GM23338 (cell line): ENCODE results near the gene MBOAT7. TPM values are rescaled to one million over a fixed set of nuclear protein-coding genes. Genes with fewer than 3 reads are reported as not detected.

Experiments used
- ATAC-seq: fragments of 200-7000 bp; cut with Tn5 transposase; 3 replicates; pipeline ENCODE4 v1.9.1; 2020
- DNase-seq: peaks from one replicate; pipeline ENCODE4 v3.0.0-alpha.2; 2015; ENCODE audit warnings: low spot score
- H2AFZ ChIP-seq: fragments of 200-600 bp; sonication (generic); 2 replicates; pipeline ENCODE4 v1.8.0; 2016; ENCODE audit warnings: antibody characterized with exemption, mild to moderate bottlenecking, moderate library complexity
- H3F3A ChIP-seq: fragments of 200-600 bp; sonication (generic); replicated peaks from 2 replicates; pipeline ENCODE4 v1.8.0; 2017; ENCODE audit warnings: antibody characterized with exemption, mixed run types, low read depth
- H3K27ac ChIP-seq: fragments of 200-600 bp; sonication (generic); 2 replicates; pipeline ENCODE4 v1.6.1; 2016; ENCODE audit warnings: low read depth
- H3K27me3 ChIP-seq: fragments of 200-600 bp; sonication (generic); 2 replicates; pipeline ENCODE4 v1.8.0; 2016; ENCODE audit warnings: mild to moderate bottlenecking, mixed run types, moderate library complexity; ENCODE audit not compliant: insufficient read depth
- H3K36me3 ChIP-seq: fragments of 200-600 bp; sonication (generic); 2 replicates; pipeline ENCODE4 v1.8.0; 2016; ENCODE audit warnings: mild to moderate bottlenecking; ENCODE audit not compliant: insufficient read depth
- H3K4me1 ChIP-seq: fragments of 200-600 bp; sonication (generic); 2 replicates; pipeline ENCODE4 v1.8.0; 2016; ENCODE audit warnings: mild to moderate bottlenecking, moderate library complexity; ENCODE audit not compliant: insufficient read depth
- H3K4me2 ChIP-seq: fragments of 200-600 bp; sonication (generic); 2 replicates; pipeline ENCODE4 v1.7.1; 2017; ENCODE audit warnings: mixed run types
- H3K4me3 ChIP-seq: fragments of 200-600 bp; sonication (generic); 2 replicates; pipeline ENCODE4 v1.6.1; 2016; ENCODE audit warnings: mixed run types
- H3K79me2 ChIP-seq: fragments of 200-600 bp; sonication (generic); replicated peaks from 2 replicates; pipeline ENCODE4 v1.8.0; 2017; ENCODE audit warnings: mild to moderate bottlenecking; ENCODE audit not compliant: insufficient read depth
- H3K9me2 ChIP-seq: fragments of 200-600 bp; sonication (generic); 2 replicates; pipeline ENCODE4 v1.8.0; 2017; ENCODE audit not compliant: insufficient read depth
- H4K20me1 ChIP-seq: fragments of 200-600 bp; sonication (generic); replicated peaks from 2 replicates; pipeline ENCODE4 v1.8.0; 2017; ENCODE audit warnings: mild to moderate bottlenecking; ENCODE audit not compliant: insufficient read depth
- H3K27ac Mint-ChIP-seq: 2 replicates; pipeline ENCODE4 v1.8.0; 2020; ENCODE audit warnings: inconsistent platforms, mild to moderate bottlenecking, moderate library complexity, mixed read lengths
- H3K27me3 Mint-ChIP-seq: 3 replicates; pipeline ENCODE4 v1.8.0; 2022; ENCODE audit warnings: low read depth, mild to moderate bottlenecking, moderate library complexity, mixed read lengths, inconsistent platforms; ENCODE audit not compliant: insufficient read depth, poor library complexity
- H3K36me3 Mint-ChIP-seq: 3 replicates; pipeline ENCODE4 v1.8.0; 2021; ENCODE audit warnings: low read depth, mild to moderate bottlenecking, inconsistent platforms, moderate library complexity, mixed read lengths
- H3K4me1 Mint-ChIP-seq: 3 replicates; pipeline ENCODE4 v1.8.0; 2020; ENCODE audit warnings: mild to moderate bottlenecking, inconsistent platforms, mixed read lengths
- H3K4me3 Mint-ChIP-seq: 3 replicates; pipeline ENCODE4 v1.8.0; 2021; ENCODE audit warnings: moderate library complexity, mild to moderate bottlenecking, inconsistent platforms, mixed read lengths
- H3K9me3 Mint-ChIP-seq: 3 replicates; pipeline ENCODE4 v1.8.0; 2020; ENCODE audit warnings: moderate library complexity, mild to moderate bottlenecking, inconsistent platforms, mixed read lengths
- ETS1 ChIP-seq: IDR thresholded peaks from 2 replicates; pipeline ENCODE4 v1.6.1; 2016; ENCODE audit warnings: antibody characterized with exemption
- EZH2 ChIP-seq: fragments of 200-600 bp; sonication (generic); IDR thresholded peaks from one replicate; pipeline ENCODE4 v1.8.0; 2017; ENCODE audit warnings: antibody characterized with exemption, mild to moderate bottlenecking, low read depth; ENCODE audit not compliant: unreplicated experiment
- EZH2phosphoT487 ChIP-seq: fragments of 200-600 bp; sonication (generic); IDR thresholded peaks from one replicate; pipeline ENCODE4 v1.8.1; 2018; ENCODE audit warnings: antibody characterized with exemption; ENCODE audit not compliant: unreplicated experiment
- JUNB ChIP-seq: IDR thresholded peaks from one replicate; pipeline ENCODE4 v1.6.1; 2016; ENCODE audit warnings: antibody characterized with exemption; ENCODE audit not compliant: unreplicated experiment
- POLR2AphosphoS5 ChIP-seq: IDR thresholded peaks from 2 replicates; pipeline ENCODE4 v1.6.1; 2016; ENCODE audit warnings: antibody characterized with exemption, low read depth
- ZNF114 ChIP-seq: fragments of 250-450 bp; sonication (Bioruptor Pico); IDR thresholded peaks from 2 replicates; pipeline ENCODE4 v1.5.0; 2020; ENCODE audit warnings: mild to moderate bottlenecking, moderate library complexity
- polyA plus RNA-seq: library from polyadenylated mRNA; unstranded; fragments of >200 nt; fragmentation: Nextera tagmentation; extraction: Ambion mirVana; gene quantifications from 2 replicates; pipeline ENCODE4 v1.2.1, GENCODE V29; 2016
- total RNA-seq: library from RNA; depleted of rRNA; stranded (reverse); fragments of >200 nt; shearing (Covaris generic); gene quantifications from 2 replicates; pipeline ENCODE4 v1.2.3, GENCODE V29; 2014
- TF ChIP-seq, protein P1 (sequence below): fragments of 250-450 bp; sonication (Bioruptor Pico); IDR thresholded peaks from 2 replicates; pipeline ENCODE4 v1.5.0; 2020; ENCODE audit warnings: mild to moderate bottlenecking, moderate library complexity

MBOAT7 gene
- total and polyA plus RNA-seq, 2 experiments from 2014 or later: 77.8 to 184 TPM

DNA sequence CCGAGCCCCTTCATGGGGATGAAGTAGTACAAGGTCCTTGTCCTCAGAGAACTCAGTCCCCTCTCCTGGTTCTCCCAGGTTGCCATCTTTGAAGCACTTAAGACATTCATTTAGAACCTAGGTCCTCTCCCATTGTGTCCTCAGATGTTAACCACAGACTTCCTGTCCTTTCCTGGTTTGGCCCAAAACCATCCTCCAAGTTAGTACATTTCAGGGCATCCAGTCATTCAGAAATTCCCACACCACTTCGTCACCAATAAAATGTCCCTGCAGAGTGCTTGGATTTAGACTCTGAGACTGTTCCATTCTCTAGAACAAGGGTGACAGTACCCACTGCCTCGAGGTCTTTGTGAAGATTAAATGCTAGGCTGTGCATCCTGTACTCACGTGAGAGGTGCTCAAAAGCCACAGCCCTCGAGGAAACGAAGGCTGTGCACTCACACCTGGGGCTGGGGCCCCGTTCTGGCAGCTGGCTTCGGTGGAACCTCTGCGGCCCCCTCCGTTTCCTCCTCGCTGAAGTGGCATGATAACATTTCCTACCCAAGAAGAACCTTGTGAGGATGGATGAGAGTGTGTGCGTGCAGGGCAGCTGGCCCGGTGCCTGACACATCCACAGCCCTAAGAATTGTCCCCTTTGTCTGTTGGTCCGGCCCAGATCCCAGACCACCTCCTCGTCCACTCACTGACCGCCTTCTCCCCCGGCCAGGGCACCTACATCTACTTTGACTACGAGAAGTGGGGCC is 34.6 kb downstream of the MBOAT7 start (continued):
- TF ChIP-seq, protein P1, sequence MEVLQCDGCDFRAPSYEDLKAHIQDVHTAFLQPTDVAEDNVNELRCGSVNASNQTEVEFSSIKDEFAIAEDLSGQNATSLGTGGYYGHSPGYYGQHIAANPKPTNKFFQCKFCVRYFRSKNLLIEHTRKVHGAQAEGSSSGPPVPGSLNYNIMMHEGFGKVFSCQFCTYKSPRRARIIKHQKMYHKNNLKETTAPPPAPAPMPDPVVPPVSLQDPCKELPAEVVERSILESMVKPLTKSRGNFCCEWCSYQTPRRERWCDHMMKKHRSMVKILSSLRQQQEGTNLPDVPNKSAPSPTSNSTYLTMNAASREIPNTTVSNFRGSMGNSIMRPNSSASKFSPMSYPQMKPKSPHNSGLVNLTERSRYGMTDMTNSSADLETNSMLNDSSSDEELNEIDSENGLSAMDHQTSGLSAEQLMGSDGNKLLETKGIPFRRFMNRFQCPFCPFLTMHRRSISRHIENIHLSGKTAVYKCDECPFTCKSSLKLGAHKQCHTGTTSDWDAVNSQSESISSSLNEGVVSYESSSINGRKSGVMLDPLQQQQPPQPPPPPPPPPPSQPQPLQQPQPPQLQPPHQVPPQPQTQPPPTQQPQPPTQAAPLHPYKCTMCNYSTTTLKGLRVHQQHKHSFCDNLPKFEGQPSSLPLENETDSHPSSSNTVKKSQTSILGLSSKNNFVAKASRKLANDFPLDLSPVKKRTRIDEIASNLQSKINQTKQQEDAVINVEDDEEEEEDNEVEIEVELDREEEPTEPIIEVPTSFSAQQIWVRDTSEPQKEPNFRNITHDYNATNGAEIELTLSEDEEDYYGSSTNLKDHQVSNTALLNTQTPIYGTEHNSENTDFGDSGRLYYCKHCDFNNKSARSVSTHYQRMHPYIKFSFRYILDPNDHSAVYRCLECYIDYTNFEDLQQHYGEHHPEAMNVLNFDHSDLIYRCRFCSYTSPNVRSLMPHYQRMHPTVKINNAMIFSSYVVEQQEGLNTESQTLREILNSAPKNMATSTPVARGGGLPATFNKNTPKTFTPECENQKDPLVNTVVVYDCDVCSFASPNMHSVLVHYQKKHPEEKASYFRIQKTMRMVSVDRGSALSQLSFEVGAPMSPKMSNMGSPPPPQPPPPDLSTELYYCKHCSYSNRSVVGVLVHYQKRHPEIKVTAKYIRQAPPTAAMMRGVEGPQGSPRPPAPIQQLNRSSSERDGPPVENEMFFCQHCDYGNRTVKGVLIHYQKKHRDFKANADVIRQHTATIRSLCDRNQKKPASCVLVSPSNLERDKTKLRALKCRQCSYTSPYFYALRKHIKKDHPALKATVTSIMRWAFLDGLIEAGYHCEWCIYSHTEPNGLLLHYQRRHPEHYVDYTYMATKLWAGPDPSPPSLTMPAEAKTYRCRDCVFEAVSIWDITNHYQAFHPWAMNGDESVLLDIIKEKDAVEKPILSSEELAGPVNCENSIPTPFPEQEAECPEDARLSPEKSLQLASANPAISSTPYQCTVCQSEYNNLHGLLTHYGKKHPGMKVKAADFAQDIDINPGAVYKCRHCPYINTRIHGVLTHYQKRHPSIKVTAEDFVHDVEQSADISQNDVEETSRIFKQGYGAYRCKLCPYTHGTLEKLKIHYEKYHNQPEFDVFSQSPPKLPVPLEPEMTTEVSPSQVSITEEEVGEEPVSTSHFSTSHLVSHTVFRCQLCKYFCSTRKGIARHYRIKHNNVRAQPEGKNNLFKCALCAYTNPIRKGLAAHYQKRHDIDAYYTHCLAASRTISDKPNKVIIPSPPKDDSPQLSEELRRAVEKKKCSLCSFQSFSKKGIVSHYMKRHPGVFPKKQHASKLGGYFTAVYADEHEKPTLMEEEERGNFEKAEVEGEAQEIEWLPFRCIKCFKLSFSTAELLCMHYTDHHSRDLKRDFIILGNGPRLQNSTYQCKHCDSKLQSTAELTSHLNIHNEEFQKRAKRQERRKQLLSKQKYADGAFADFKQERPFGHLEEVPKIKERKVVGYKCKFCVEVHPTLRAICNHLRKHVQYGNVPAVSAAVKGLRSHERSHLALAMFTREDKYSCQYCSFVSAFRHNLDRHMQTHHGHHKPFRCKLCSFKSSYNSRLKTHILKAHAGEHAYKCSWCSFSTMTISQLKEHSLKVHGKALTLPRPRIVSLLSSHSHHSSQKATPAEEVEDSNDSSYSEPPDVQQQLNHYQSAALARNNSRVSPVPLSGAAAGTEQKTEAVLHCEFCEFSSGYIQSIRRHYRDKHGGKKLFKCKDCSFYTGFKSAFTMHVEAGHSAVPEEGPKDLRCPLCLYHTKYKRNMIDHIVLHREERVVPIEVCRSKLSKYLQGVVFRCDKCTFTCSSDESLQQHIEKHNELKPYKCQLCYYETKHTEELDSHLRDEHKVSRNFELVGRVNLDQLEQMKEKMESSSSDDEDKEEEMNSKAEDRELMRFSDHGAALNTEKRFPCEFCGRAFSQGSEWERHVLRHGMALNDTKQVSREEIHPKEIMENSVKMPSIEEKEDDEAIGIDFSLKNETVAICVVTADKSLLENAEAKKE (CRISPR knock-in tag): no peak
- TF ChIP-seq POLR2AphosphoS5 (no peak), EZH2phosphoT487 (no peak), EZH2 (no peak), ZNF114 (no peak)

DNA sequence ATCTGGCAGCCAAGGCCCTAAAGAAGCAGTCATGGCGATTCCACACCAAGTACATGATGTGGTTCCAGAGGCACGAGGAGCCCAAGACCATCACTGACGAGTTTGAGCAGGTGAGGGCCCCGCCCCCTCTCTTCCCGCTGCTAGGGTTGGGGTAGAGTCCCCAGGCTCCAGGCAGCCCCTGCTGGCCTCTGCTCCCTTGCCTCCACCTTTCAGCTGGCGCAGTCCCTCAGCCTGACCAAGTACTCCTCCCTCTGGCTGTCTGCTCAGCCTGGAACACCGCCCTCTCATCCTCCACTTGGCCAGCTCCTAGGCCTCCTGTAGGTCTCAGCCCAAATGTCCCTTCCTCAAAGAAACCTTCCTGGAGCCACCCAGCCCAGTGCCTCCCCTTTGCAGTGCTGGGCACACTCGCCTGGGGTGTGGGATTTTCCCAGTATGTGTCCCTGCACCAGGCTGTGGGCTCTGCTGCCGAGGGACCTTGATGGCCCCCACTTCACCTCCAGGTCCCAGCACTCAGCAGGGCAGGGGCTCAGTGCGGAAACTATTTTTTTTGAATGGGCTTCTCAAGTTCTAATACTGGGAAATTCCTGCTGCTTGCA is 35.6 kb downstream of the MBOAT7 start:
- peaks cover 8% of the 10 kb centered on the region; the same call in 1 of the 3 replicates for H3K4me1 Mint-ChIP-seq
- no peak for DNase-seq
- Histone ChIP-seq H4K20me1 (peaks cover 10% of the 10 kb centered on the region; the same call in 1 of the 2 replicates), H3K9me2 (no peaks in the 10 kb centered on the region), H3K4me3 (no peak overlapping the region), H3K4me2 (no peak overlapping the region), H3K79me2 (peaks cover 7% of the 10 kb centered on the region; the same call in 1 of the 2 replicates), H3K27me3 (no peaks in the 10 kb centered on the region), H3F3A (peaks cover 26% of the 10 kb centered on the region), H3K36me3 (peaks cover 27% of the 10 kb centered on the region), H2AFZ (no peak overlapping the region), H3K27ac (no peak overlapping the region), H3K4me1 (peaks cover 3% of the 10 kb centered on the region; the same call in 1 of the 2 replicates)
- no peak overlapping the region for H3K27ac Mint-ChIP-seq
- H3K4me3 Mint-ChIP-seq: no peak overlapping the region
- H3K9me3 Mint-ChIP-seq: peaks cover 2% of the 10 kb centered on the region; the same call in 2 of the 3 replicates
- peaks cover 14% of the 10 kb centered on the region for H3K27me3 Mint-ChIP-seq
- peaks cover 78% of the 10 kb centered on the region for H3K36me3 Mint-ChIP-seq
- no peak for TF ChIP-seq EZH2
- no peak for TF ChIP-seq JUNB
- TF ChIP-seq ZNF114: no peak
- TF ChIP-seq ETS1: no peak
- no peak for TF ChIP-seq EZH2phosphoT487
- no peak for ATAC-seq
